WI38 (cell line): ENCODE results near the gene FAM229B.
A peak's percentile ranks its signal among the peaks of the same experiment; 100 is the strongest.
"Not testable (repeated sequence)": the region's sequence is repeated elsewhere in the genome, so short reads cannot be mapped to it uniquely, and the experiment has no call there.

Source experiments
- H3K4me3 ChIP-seq: 2 replicates; pipeline ENCODE4 v1.5.1; 2011; ENCODE audit warnings: low read depth, mild to moderate bottlenecking, control low read depth, low read length
- CTCF ChIP-seq: IDR thresholded peaks from 2 replicates; pipeline ENCODE4 v1.5.1; 2012; ENCODE audit warnings: low read depth, mild to moderate bottlenecking, control low read depth, low read length

FAM229B gene

GRCh38 chr6:112043032-112044007 is 44.1 kb upstream of the FAM229B start:
- H3K4me3 ChIP-seq: peak overlapping the region; percentile 77
- peak; percentile 92 for TF ChIP-seq CTCF

GRCh38 chr6:112044196-112044595 is 43.2 kb upstream of the FAM229B start:
- H3K4me3 ChIP-seq: no peak overlapping the region
- TF ChIP-seq CTCF: no peak

GRCh38 chr6:112044856-112045255 is 42.5 kb upstream of the FAM229B start:
- TF ChIP-seq CTCF: no peak
- no peak overlapping the region for H3K4me3 ChIP-seq

- H3K4me3 ChIP-seq: not testable (repeated sequence)
Observed at GRCh38 chr6:112047523-112047922, 39.9 kb upstream of the FAM229B start.

DNA sequence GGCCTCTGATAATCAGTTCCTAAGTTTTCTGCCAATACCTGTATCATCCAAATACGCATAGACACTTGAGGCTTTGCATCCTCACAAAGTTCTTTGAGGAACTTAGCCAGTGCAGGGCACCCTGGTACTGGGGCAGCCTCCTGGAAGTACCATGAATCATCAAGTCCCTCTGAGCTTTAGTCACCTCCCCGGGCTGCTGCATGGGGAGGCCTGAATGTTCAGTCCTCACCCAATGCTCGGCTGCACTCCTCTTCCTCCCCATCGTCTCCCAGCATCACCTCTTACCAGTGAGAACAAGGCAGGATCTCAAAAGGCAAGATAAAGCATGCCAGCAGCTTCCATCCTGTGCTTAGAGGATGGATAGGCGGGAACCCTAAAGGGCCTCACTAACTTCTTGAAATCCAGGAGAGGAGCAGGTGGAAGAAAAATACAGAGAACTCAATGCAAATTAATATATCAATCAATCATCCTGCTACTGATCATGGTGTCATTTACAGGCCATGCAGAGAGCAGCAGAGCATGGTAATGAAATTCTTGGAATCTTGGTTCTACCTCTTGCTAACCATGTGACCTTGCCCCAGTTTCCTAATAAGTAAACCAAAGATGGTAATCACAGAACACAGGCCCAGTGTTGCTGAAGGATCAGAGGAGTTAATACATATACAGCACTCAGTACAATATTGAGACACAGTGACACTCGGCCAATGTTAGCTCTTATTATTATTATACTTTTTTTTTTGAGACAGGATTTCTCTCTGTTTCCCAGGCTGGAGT is 38.2 kb upstream of the FAM229B start:
- no peak for TF ChIP-seq CTCF
- H3K4me3 ChIP-seq: no peak overlapping the region

- TF ChIP-seq CTCF: no peak
- no peak overlapping the region for H3K4me3 ChIP-seq
Observed at GRCh38 chr6:112049996-112050395, 37.4 kb upstream of the FAM229B start.

GRCh38 chr6:112050429-112050828 is 37.0 kb upstream of the FAM229B start:
- no peak overlapping the region for H3K4me3 ChIP-seq
- no peak for TF ChIP-seq CTCF

- H3K4me3 ChIP-seq: not testable (repeated sequence)
Observed at GRCh38 chr6:112051251-112051740, 36.1 kb upstream of the FAM229B start.
